ENCODE data around the gene UGT2B11.
"Not testable (repeated sequence)": the region's sequence is repeated elsewhere in the genome, so short reads cannot be mapped to it uniquely, and the experiment has no call there.

Gene UGT2B11

DNA sequence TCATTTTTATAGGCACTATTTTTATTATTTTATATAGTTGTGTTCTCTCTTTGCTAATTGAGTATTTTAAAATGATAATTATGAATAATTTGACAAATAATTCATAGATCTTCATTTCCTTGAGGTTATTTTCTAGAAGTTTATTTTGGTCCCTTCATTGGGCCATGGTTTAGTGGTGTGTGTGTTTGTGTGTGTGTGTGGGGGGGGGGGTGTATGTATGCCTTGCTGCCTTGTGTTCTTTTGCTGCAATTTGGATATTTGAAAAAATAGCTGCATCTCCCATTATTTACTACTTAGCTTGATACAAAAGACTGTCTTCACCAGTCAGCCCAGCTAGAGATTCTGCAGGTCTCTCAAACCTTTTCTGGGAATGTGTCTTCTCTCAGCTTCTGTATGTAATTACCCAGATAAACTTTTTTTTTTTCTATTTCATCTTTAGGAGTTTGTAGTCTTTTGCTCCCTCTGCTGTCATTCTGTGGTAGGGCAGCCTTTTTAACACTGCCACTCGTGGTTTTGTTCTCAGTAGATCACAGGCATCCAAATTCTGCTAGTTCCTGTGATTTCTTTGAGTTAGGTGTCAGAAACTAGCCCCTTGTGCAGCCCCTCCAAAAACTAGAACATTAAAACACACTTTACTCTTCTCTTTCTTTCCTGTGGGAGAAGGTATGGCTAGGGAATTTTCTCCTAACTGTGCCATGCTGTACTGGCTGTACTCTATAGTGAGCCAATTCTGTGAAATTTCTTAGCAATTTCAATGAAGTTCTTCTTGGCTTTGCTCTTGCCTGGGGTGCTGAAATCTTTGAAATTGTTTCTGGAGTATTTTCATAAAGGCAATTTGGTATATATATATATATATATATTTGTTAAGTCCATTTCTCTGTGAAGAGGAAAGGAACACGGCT lies 44.1 kb downstream of the UGT2B11 start:
- not testable (repeated sequence) for H3K4me1 ChIP-seq (ENCODE audit: control insufficient read depth in 1 of 2, insufficient read depth in 2 of 2, low read length in 2 of 2); H3K27ac ChIP-seq (ENCODE audit: low read depth, low read length); H3K27me3 ChIP-seq (ENCODE audit: control insufficient read depth in 1 of 2, insufficient read depth in 2 of 2, low read length in 2 of 2); H3K36me3 ChIP-seq (ENCODE audit: control insufficient read depth in 1 of 2, insufficient read depth in 2 of 2, low read length in 2 of 2); H3K9me3 ChIP-seq (ENCODE audit: control insufficient read depth in 1 of 2, low read length in 2 of 2); H3K9ac ChIP-seq (ENCODE audit: low read depth in 1 of 2, low read length in 2 of 2); H3K4me3 ChIP-seq (ENCODE audit: low read depth in 1 of 2, low read length in 2 of 2)

DNA sequence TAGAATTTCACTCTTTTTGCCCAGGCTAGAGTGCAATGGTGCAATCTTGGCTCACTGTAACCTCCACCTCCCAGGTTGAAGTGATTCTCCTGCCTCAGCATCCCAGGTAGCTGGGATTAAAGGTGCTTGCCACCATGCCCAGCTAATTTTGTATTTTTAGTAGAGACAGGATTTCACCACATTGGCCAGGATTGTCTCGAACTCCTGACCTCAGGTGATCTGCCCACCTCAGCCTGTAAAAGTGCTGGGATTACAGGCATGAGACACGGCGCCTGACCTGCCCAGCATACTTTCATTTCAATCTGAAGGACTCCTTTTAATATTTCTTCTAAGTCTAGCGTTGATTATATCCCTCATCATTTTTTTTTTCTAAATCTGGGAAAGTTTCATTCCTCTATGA lies 45.4 kb downstream of the UGT2B11 start:
- H3K4me3 ChIP-seq (ENCODE audit: low read depth in 1 of 2, low read length in 2 of 2); H3K9ac ChIP-seq (ENCODE audit: low read depth in 1 of 2, low read length in 2 of 2); H3K36me3 ChIP-seq (ENCODE audit: control insufficient read depth in 1 of 2, insufficient read depth in 2 of 2, low read length in 2 of 2); H3K9me3 ChIP-seq (ENCODE audit: control insufficient read depth in 1 of 2, low read length in 2 of 2); H3K4me1 ChIP-seq (ENCODE audit: control insufficient read depth in 1 of 2, insufficient read depth in 2 of 2, low read length in 2 of 2); H3K27me3 ChIP-seq (ENCODE audit: control insufficient read depth in 1 of 2, insufficient read depth in 2 of 2, low read length in 2 of 2); H3K27ac ChIP-seq (ENCODE audit: low read depth, low read length): not testable (repeated sequence)

DNA sequence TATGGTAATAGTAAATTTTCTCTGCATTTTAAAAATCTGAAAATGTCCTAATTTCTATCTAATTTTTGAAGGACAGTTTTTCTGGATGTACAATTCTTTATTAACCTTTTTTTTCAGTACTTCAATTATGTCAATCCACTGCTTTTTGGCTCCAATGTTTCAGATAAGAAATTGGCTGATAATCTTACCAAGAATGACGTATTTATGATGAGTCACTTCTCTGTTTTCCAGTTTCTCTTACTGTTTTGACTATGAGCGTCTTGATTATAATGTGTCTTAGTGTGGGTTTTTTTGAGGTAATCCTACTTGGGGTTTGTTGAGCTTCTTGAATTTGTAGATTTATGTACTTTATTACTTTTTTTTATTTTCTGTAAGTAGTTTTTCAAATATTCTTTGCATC lies 47.2 kb downstream of the UGT2B11 start:
- no peaks in the 10 kb centered on the region for H3K4me1 ChIP-seq (ENCODE audit: control insufficient read depth in 1 of 2, insufficient read depth in 2 of 2, low read length in 2 of 2)
- no peak overlapping the region for H3K9ac ChIP-seq (ENCODE audit: low read depth in 1 of 2, low read length in 2 of 2)
- H3K9me3 ChIP-seq (ENCODE audit: control insufficient read depth in 1 of 2, low read length in 2 of 2): no peaks in the 10 kb centered on the region
- no peak overlapping the region for H3K27ac ChIP-seq (ENCODE audit: low read depth, low read length)
- H3K27me3 ChIP-seq (ENCODE audit: control insufficient read depth in 1 of 2, insufficient read depth in 2 of 2, low read length in 2 of 2): no peaks in the 10 kb centered on the region
- H3K4me3 ChIP-seq (ENCODE audit: low read depth in 1 of 2, low read length in 2 of 2): no peak overlapping the region
- H3K36me3 ChIP-seq (ENCODE audit: control insufficient read depth in 1 of 2, insufficient read depth in 2 of 2, low read length in 2 of 2): no peaks in the 10 kb centered on the region

DNA sequence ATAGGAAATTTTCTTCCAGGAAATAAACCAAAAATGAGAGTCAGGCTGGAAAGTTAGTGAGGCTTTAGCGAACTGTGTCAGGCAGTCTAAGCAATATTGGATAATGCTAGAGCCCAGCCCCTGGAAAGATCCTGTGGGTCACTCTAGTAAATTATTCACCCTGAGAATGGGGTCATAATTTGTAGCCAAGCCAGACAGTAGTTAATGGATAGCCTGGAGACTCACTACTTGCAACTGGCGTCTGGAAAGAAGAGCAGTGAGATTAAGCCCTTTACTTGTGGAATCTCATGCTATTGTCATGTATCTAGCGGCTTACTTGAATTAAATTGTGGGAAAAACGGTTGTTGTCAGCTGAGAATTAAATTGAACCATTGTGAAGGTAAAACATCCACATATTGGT lies 48.2 kb downstream of the UGT2B11 start:
- not testable (repeated sequence) for H3K27ac ChIP-seq (ENCODE audit: low read depth, low read length); H3K9me3 ChIP-seq (ENCODE audit: control insufficient read depth in 1 of 2, low read length in 2 of 2); H3K36me3 ChIP-seq (ENCODE audit: control insufficient read depth in 1 of 2, insufficient read depth in 2 of 2, low read length in 2 of 2); H3K27me3 ChIP-seq (ENCODE audit: control insufficient read depth in 1 of 2, insufficient read depth in 2 of 2, low read length in 2 of 2); H3K4me1 ChIP-seq (ENCODE audit: control insufficient read depth in 1 of 2, insufficient read depth in 2 of 2, low read length in 2 of 2); H3K9ac ChIP-seq (ENCODE audit: low read depth in 1 of 2, low read length in 2 of 2); H3K4me3 ChIP-seq (ENCODE audit: low read depth in 1 of 2, low read length in 2 of 2)

DNA sequence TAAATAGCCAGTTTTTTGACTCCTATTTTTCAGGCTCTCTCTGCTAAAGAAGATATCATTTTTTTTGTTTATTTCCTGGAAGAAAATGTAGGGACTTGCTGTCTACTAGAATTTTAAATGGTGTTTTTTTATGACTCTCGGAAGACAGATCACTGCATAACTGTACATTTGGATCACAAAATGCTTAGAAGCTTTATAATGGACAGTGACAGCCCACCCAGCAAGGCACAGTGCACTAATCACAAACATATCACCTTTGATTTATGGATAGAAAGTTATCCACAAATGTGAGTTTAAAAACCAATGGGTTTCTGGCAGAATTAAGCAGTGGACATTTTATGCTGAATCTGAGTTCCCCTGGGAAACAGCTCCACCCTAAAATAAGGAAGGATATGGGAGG lies 48.8 kb downstream of the UGT2B11 start:
- H3K9ac ChIP-seq (ENCODE audit: low read depth in 1 of 2, low read length in 2 of 2); H3K36me3 ChIP-seq (ENCODE audit: control insufficient read depth in 1 of 2, insufficient read depth in 2 of 2, low read length in 2 of 2); H3K4me1 ChIP-seq (ENCODE audit: control insufficient read depth in 1 of 2, insufficient read depth in 2 of 2, low read length in 2 of 2); H3K27ac ChIP-seq (ENCODE audit: low read depth, low read length); H3K4me3 ChIP-seq (ENCODE audit: low read depth in 1 of 2, low read length in 2 of 2); H3K9me3 ChIP-seq (ENCODE audit: control insufficient read depth in 1 of 2, low read length in 2 of 2); H3K27me3 ChIP-seq (ENCODE audit: control insufficient read depth in 1 of 2, insufficient read depth in 2 of 2, low read length in 2 of 2): not testable (repeated sequence)

GRCh38 chr4:69156913-69157312 lies 57.6 kb downstream of the UGT2B11 start:
- Histone ChIP-seq H3K27me3 (ENCODE audit: control insufficient read depth in 1 of 2, insufficient read depth in 2 of 2, low read length in 2 of 2) (no peaks in the 10 kb centered on the region), H3K9ac (ENCODE audit: low read depth in 1 of 2, low read length in 2 of 2) (no peak overlapping the region), H3K36me3 (ENCODE audit: control insufficient read depth in 1 of 2, insufficient read depth in 2 of 2, low read length in 2 of 2) (no peaks in the 10 kb centered on the region), H3K27ac (ENCODE audit: low read depth, low read length) (no peak overlapping the region), H3K4me3 (ENCODE audit: low read depth in 1 of 2, low read length in 2 of 2) (no peak overlapping the region), H3K4me1 (ENCODE audit: control insufficient read depth in 1 of 2, insufficient read depth in 2 of 2, low read length in 2 of 2) (peaks cover 0 to 6% of the 10 kb centered on the region in 2 donors), H3K9me3 (ENCODE audit: control insufficient read depth in 1 of 2, low read length in 2 of 2) (no peaks in the 10 kb centered on the region)

DNA sequence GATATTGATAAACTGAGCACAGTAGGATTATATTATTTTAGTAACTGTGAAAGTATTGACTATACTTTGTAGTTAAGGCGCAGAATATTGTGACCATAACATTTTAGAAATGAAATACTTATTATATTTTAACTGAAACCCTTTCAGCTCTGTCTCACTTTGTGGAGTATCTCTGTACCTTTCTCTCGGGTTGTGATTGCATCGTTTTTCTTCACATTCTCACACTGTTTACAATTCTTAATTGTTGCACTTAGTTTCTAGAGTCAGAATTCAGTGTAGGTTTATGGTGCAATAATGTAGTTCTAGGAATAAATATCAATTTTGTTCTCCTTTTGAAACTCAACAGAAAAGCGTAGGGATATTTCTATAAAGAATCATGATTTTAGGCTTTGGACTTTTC lies 60.5 kb downstream of the UGT2B11 start:
- Histone ChIP-seq H3K36me3 (ENCODE audit: control insufficient read depth in 1 of 2, insufficient read depth in 2 of 2, low read length in 2 of 2) (no peaks in the 10 kb centered on the region), H3K27ac (ENCODE audit: low read depth, low read length) (no peak overlapping the region)

More for the DNA sequence above, 60.5 kb downstream of the UGT2B11 start:
- H3K27me3 ChIP-seq (ENCODE audit: control insufficient read depth in 1 of 2, insufficient read depth in 2 of 2, low read length in 2 of 2): no peaks in the 10 kb centered on the region
- H3K9me3 ChIP-seq (ENCODE audit: control insufficient read depth in 1 of 2, low read length in 2 of 2): no peaks in the 10 kb centered on the region
- H3K9ac ChIP-seq (ENCODE audit: low read depth in 1 of 2, low read length in 2 of 2): no peak overlapping the region
- no peak overlapping the region for H3K4me3 ChIP-seq (ENCODE audit: low read depth in 1 of 2, low read length in 2 of 2)
- peaks cover 0 to 6% of the 10 kb centered on the region in 2 donors for H3K4me1 ChIP-seq (ENCODE audit: control insufficient read depth in 1 of 2, insufficient read depth in 2 of 2, low read length in 2 of 2)
